Ascending aorta (tissue), 2 donors: ENCODE results near the gene CCNA1. TPM values are rescaled to one million over a fixed set of nuclear protein-coding genes. Genes with fewer than 3 reads are reported as not detected.
A peak's percentile ranks its signal among the peaks of the same experiment; 100 is the strongest.

Experiments
- DNase-seq, 2 donors: peaks; one replicate each; pipeline ENCODE4 v3.0.0-alpha.2; 2019; ENCODE audit warnings: low spot score in 2 of 2
- H3K27ac ChIP-seq, 2 donors: fragments of 200-600 bp; sonication (generic); one replicate each; pipeline ENCODE4 v1.5.1; 2016 to 2017; ENCODE audit warnings: mild to moderate bottlenecking in 1 of 2
- H3K27me3 ChIP-seq: fragments of 200-600 bp; sonication (generic); one replicate; pipeline ENCODE4 v1.5.1; 2017
- H3K36me3 ChIP-seq, 2 donors: fragments of 200-600 bp; sonication (generic); one replicate each; pipeline ENCODE4 v1.5.1; 2016
- H3K4me1 ChIP-seq, 2 donors: fragments of 200-600 bp; sonication (generic); one replicate each; pipeline ENCODE4 v1.5.1; 2016 to 2017; ENCODE audit warnings: mild to moderate bottlenecking in 1 of 2
- H3K4me3 ChIP-seq, 2 donors: fragments of 200-600 bp; sonication (generic); one replicate each; pipeline ENCODE4 v1.5.1; 2016 to 2017; ENCODE audit warnings: mild to moderate bottlenecking in 1 of 2
- H3K9me3 ChIP-seq, 2 donors: fragments of 200-600 bp; sonication (generic); one replicate each; pipeline ENCODE4 v1.5.1; 2016
- intact Hi-C: fragments of 100-400 bp; cut with DNase I; formaldehyde crosslinking; loops from one replicate; pipeline ENCODE4 v1.15.1; 2023
- total RNA-seq: library from RNA; depleted of rRNA; stranded (reverse); fragments of >200 nt; gene quantifications from one replicate; pipeline ENCODE4 v1.1.0, GENCODE V29; 2016
- TF ChIP-seq, protein P1 (sequence below), 3 experiments: fragments of 200-600 bp in 2 of 3; fragments of 450-650 bp in 1 of 3; sonication (generic) in 2 of 3; IDR thresholded peaks; one replicate each; pipeline ENCODE4 v1.5.1; 2016 to 2019; ENCODE audit warnings: antibody characterized with exemption in 3 of 3, mild to moderate bottlenecking in 1 of 3, moderate library complexity in 1 of 3

CCNA1 gene
- total RNA-seq, 1 donor from 2014 or later, result not detected

DNA sequence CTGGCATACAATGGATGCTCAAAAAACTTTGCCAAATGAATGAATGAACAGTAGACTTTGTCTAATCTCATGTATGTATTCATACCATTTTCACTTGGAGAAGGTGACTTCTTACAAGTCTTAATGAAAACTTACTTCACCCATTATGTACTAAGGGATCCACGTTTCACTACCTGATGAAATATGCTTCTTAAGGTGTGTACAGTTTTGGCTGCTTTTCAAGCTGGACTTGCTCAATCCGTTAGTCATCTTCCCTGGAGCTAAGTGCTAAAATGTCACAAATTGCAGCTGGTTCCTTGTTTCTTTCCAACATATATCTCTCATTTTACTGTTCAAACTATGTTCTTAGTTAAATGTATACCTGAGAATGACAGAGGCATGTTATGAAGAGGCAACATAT is 4.2 kb upstream of the CCNA1 start:
- Histone ChIP-seq H3K4me3 (no peak overlapping the region), H3K27ac (no peak overlapping the region), H3K36me3 (no peaks in the 10 kb centered on the region), H3K4me1 (peaks cover 9 to 20% of the 10 kb centered on the region in 2 donors), H3K27me3 (peaks cover 5% of the 10 kb centered on the region), H3K9me3 (peaks cover 0 to 8% of the 10 kb centered on the region in 2 donors)
- intact Hi-C loops, result no loop called here
- TF ChIP-seq, protein P1, sequence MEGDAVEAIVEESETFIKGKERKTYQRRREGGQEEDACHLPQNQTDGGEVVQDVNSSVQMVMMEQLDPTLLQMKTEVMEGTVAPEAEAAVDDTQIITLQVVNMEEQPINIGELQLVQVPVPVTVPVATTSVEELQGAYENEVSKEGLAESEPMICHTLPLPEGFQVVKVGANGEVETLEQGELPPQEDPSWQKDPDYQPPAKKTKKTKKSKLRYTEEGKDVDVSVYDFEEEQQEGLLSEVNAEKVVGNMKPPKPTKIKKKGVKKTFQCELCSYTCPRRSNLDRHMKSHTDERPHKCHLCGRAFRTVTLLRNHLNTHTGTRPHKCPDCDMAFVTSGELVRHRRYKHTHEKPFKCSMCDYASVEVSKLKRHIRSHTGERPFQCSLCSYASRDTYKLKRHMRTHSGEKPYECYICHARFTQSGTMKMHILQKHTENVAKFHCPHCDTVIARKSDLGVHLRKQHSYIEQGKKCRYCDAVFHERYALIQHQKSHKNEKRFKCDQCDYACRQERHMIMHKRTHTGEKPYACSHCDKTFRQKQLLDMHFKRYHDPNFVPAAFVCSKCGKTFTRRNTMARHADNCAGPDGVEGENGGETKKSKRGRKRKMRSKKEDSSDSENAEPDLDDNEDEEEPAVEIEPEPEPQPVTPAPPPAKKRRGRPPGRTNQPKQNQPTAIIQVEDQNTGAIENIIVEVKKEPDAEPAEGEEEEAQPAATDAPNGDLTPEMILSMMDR (IDR thresholded peaks at IDR 0.05), result no peak
- DNase-seq, result no peak

DNA sequence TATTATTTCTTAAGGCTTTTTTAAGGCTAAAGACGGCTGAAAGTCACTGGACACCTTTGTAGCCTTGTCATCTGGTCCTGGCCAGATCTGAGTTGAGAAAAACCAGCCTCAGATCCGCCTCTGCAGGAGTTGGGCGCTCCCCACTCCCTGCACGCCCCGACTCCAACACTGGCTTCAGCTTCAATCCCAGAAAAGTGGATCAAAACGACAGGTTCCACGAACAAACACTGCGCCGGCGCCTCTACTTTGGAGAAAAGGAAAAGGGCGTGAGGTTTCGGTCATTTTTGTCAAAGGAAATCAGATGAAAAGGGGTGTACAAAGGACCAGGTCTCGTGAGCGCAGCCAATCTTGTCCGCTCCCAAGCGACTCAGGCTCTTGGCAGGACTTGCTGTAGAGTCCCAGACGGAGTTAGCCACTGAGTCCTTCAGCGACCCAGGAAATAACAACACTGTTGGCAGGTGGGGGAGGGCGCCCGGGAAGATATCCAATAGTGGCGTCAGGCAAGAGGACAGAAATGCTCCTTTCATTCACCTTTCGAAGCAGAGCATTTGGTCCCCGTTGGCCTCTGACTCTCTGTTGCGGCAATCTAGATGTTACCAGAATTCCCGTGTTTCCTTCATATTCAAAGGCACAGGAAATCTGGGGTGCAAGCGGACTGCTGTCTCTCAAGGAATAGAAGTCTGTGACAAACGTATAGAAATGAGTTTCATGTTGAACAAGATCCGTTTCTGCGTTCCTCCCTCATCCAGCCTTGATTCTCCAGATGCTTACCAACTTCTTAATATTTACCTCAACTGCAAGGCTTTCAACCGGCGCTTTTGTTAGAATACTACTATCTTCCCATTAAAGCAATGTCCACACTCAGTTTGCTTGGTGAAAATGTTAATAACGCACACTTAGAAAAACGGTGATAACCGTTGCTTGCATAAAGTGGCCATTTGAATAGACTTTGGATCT is 1.8 kb upstream of the CCNA1 start:
- H3K9me3 ChIP-seq, result no peaks in the 10 kb centered on the region
- no peak for DNase-seq
- no peak overlapping the region for H3K27ac ChIP-seq
- intact Hi-C loops, result no loop called here
- peak overlapping the region; percentile 59 to 77 for H3K4me3 ChIP-seq
- TF ChIP-seq, protein P1 (IDR thresholded peaks at IDR 0.05), result no peak
- no peaks in the 10 kb centered on the region for H3K36me3 ChIP-seq
- H3K4me1 ChIP-seq, result peaks cover 9 to 20% of the 10 kb centered on the region in 2 donors
- peaks cover 5% of the 10 kb centered on the region for H3K27me3 ChIP-seq

DNA sequence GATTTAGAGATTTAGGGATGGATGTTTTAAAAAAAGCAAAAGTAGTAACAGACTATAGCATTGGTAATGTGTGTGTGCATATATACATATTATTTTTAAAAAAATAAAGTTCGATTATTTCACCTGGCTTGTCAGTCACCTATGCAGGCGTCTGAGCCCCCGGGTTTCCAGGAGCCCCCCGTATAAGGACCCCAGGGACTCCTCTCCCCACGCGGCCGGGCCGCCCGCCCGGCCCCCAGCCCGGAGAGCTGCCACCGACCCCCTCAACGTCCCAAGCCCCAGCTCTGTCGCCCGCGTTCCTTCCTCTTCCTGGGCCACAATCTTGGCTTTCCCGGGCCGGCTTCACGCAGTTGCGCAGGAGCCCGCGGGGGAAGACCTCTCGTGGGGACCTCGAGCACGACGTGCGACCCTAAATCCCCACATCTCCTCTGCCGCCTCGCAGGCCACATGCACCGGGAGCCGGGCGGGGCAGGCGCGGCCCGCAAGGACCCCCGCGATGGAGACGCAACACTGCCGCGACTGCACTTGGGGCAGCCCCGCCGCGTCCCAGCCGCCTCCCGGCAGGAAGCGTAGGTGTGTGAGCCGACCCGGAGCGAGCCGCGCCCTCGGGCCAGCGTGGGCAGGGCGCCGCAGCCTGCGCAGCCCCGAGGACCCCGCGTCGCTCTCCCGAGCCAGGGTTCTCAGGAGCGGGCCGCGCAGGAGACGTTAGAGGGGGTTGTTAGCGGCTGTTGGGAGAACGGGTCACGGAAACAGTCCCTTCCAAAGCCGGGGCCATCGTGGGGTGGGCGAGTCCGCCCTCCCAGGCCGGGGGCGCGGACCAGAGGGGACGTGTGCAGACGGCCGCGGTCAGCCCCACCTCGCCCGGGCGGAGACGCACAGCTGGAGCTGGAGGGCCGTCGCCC is 840 bp upstream of the CCNA1 start:
- H3K9me3 ChIP-seq, result no peaks in the 10 kb centered on the region
- DNase-seq, result no peak
- no peak overlapping the region for H3K27ac ChIP-seq
- peak overlapping the region; percentile 59 to 77 for H3K4me3 ChIP-seq
- intact Hi-C loops, result no loop called here
- H3K36me3 ChIP-seq, result no peaks in the 10 kb centered on the region
- peaks cover 5% of the 10 kb centered on the region for H3K27me3 ChIP-seq
- TF ChIP-seq, protein P1 (IDR thresholded peaks at IDR 0.05), result no peak
- peaks cover 9 to 20% of the 10 kb centered on the region in 2 donors for H3K4me1 ChIP-seq

DNA sequence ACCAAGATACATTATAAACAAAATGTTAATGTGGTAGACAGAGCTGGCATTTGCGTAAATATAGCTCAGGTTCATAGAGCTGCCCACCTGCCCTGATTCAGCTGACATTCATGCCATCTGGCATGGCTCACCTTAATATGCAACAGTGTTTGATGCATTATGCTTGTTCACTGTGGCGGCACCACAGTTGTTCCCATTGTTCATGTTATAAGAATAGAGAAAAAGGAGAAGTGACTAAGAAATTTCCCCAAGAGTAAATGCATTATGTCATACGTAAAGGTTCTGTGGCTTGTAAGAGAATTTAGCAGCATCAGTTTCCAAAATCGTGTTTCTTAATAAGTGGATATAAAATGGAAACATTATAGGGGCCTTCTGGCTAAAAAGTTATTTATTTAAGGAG is 4.5 kb downstream of the CCNA1 start:
- Histone ChIP-seq H3K4me1 (peaks cover 0 to 10% of the 10 kb centered on the region in 2 donors), H3K27ac (no peak overlapping the region), H3K27me3 (peaks cover 2% of the 10 kb centered on the region), H3K36me3 (no peaks in the 10 kb centered on the region), H3K4me3 (no peak overlapping the region), H3K9me3 (no peaks in the 10 kb centered on the region)
- TF ChIP-seq, protein P1 (IDR thresholded peaks at IDR 0.05), result no peak
- intact Hi-C loops, result no loop called here
- no peak for DNase-seq

DNA sequence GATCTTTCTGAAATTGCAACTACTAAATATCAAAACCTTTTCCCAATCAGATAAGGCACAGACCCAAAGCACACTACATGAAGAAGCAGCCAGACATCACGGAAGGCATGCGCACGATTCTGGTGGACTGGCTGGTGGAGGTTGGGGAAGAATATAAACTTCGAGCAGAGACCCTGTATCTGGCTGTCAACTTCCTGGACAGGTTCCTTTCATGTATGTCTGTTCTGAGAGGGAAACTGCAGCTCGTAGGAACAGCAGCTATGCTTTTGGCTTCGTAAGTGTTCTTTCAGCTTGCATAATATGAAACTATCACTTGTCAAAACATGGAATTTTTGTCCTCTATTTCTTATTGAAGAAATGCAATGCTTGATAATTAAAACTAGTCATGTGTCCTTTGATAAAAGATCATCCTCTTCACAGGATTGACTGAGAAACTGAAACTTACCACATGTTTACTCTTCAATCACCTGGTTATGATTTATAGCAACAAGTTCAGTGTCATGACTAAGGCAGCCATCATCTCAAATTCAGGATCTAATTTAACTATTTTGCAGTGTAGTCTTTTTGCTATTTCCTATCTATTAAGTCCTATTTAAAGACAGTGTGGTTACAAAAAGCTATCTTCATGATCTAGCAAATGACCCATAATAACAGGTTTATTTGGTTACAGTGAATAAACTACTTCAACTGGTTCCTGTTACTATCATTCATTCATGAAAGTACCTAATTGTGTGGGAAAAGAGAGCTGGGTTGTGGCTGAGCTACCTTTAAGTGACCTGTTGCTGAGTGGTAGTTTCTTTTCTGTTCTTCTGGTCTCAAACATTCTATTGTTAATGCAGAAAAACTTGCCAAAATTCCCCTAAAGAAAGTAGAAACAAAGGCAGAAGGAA is 6.5 kb downstream of the CCNA1 start:
- intact Hi-C loops, result no loop called here
- Histone ChIP-seq H3K36me3 (no peaks in the 10 kb centered on the region), H3K27ac (no peak overlapping the region), H3K27me3 (no peaks in the 10 kb centered on the region), H3K4me3 (no peak overlapping the region), H3K9me3 (no peaks in the 10 kb centered on the region), H3K4me1 (no peaks in the 10 kb centered on the region)
- TF ChIP-seq, protein P1 (IDR thresholded peaks at IDR 0.05), result no peak
- no peak for DNase-seq
